Caco-2 (cell line): Measurements from ENCODE around the gene KLHL2. TPM values are rescaled to one million over a fixed set of nuclear protein-coding genes. Genes with fewer than 3 reads are reported as not detected.
"Not testable (repeated sequence)": the region's sequence is repeated elsewhere in the genome, so short reads cannot be mapped to it uniquely, and the experiment has no call there.

Source experiments
- BruUV-seq: library from RNA; stranded (reverse); fragments of 400-500 nt; replicated peaks from 2 replicates; lab custom pipeline; 2021; lab: Mats Ljungman, UMichigan
- CTCF ChIA-PET: fragments of 300-600 bp; sonication (Branson Sonifier 250); formaldehyde crosslinking; loops from one replicate; lab custom pipeline; 2022; ENCODE audit warnings: antibody characterized with exemption; lab: Charles Lee
- POLR2A ChIA-PET: fragments of 300-600 bp; sonication (Branson Sonifier 250); formaldehyde crosslinking; loops from one replicate; lab custom pipeline; 2022; ENCODE audit warnings: antibody characterized with exemption; lab: Charles Lee
- DNase-seq, 2 experiments: peaks; one replicate each; pipeline versions ENCODE4 v3.0.0 to v3.0.0-alpha.2; 2020 to 2022
- H3K27me3 ChIP-seq: replicated peaks from 2 replicates; pipeline ENCODE4 v1.6.0; 2011; ENCODE audit warnings: low read length; ENCODE audit not compliant: control insufficient read depth, insufficient read depth
- H3K36me3 ChIP-seq: 2 replicates; pipeline ENCODE4 v1.5.1; 2011; ENCODE audit warnings: low read length; ENCODE audit not compliant: control insufficient read depth, insufficient read depth
- H3K4me1 ChIP-seq: fragments of 250-450 bp; sonication (Bioruptor Pico); 2 replicates; pipeline ENCODE4 v1.5.1; 2020; ENCODE audit warnings: mild to moderate bottlenecking
- H3K4me3 ChIP-seq: 2 replicates; pipeline ENCODE4 v1.5.1; 2011; ENCODE audit warnings: low read depth, mild to moderate bottlenecking, control low read depth, low read length
- H3K9me3 ChIP-seq: fragments of 250-450 bp; sonication (Bioruptor Pico); 2 replicates; pipeline ENCODE4 v1.5.1; 2020; ENCODE audit warnings: mild to moderate bottlenecking, moderate library complexity
- H3K27ac Mint-ChIP-seq: one replicate; pipeline ENCODE4 v1.8.0; 2022; ENCODE audit warnings: mixed read lengths; ENCODE audit not compliant: unreplicated experiment
- H3K27me3 Mint-ChIP-seq: one replicate; pipeline ENCODE4 v1.8.0; 2022; ENCODE audit warnings: mixed read lengths; ENCODE audit not compliant: insufficient read depth, unreplicated experiment
- H3K36me3 Mint-ChIP-seq: one replicate; pipeline ENCODE4 v1.8.0; 2022; ENCODE audit warnings: mild to moderate bottlenecking, mixed read lengths; ENCODE audit not compliant: insufficient read depth, unreplicated experiment
- H3K4me1 Mint-ChIP-seq: one replicate; pipeline ENCODE4 v1.8.0; 2022; ENCODE audit warnings: low read depth, mixed read lengths; ENCODE audit not compliant: unreplicated experiment
- H3K4me3 Mint-ChIP-seq: one replicate; pipeline ENCODE4 v1.8.0; 2022; ENCODE audit warnings: mild to moderate bottlenecking, moderate library complexity, mixed read lengths; ENCODE audit not compliant: unreplicated experiment
- H3K9me3 Mint-ChIP-seq: one replicate; pipeline ENCODE4 v1.8.0; 2022; ENCODE audit warnings: mixed read lengths; ENCODE audit not compliant: unreplicated experiment
- intact Hi-C: fragments of 100-400 bp; cut with micrococcal nuclease; formaldehyde crosslinking; loops from one replicate; pipeline ENCODE4 v1.10.0; 2022; ENCODE audit not compliant: unreplicated experiment
- total RNA-seq: library from RNA; stranded (reverse); gene quantifications from 2 replicates; pipeline ENCODE4 v1.2.3, GENCODE V29; 2022
- TF ChIP-seq, protein P1 (sequence below), 2 experiments: fragments of 200-600 bp in 1 of 2; IDR thresholded peaks; 1 replicate in 1 of 2; 2 replicates in 1 of 2; pipeline versions ENCODE4 v1.5.1 to v1.8.0; 2011 to 2022; ENCODE audit warnings: antibody characterized with exemption in 1 of 2, control low read depth in 1 of 2, inconsistent platforms in 1 of 2, low read depth in 1 of 2, low read length in 1 of 2, mild to moderate bottlenecking in 1 of 2, moderate library complexity in 1 of 2; ENCODE audit not compliant: insufficient read depth in 1 of 2, severe bottlenecking in 1 of 2, unreplicated experiment in 1 of 2

Gene KLHL2
- total RNA-seq, 1 experiment from 2014 or later = 15.9 TPM

GRCh38 chr4:165229490-165230200, 22.3 kb downstream of the KLHL2 start:
- H3K27ac Mint-ChIP-seq, BruUV-seq: not testable (repeated sequence)

GRCh38 chr4:165232623-165233433, 25.5 kb downstream of the KLHL2 start:
- DNase-seq, H3K4me3 ChIP-seq, H3K4me3 Mint-ChIP-seq, CTCF ChIA-PET, H3K9me3 Mint-ChIP-seq, H3K4me1 ChIP-seq, intact Hi-C loops, H3K4me1 Mint-ChIP-seq, H3K36me3 ChIP-seq, H3K27me3 Mint-ChIP-seq, H3K27ac Mint-ChIP-seq, BruUV-seq, H3K27me3 ChIP-seq, POLR2A ChIA-PET, H3K9me3 ChIP-seq: not testable (repeated sequence)
- H3K36me3 Mint-ChIP-seq = peaks cover 10% of the 10 kb centered on the region

More at GRCh38 chr4:165229490-165230200, 22.3 kb downstream of the KLHL2 start:
- intact Hi-C loops, H3K36me3 ChIP-seq, DNase-seq, H3K9me3 ChIP-seq, H3K4me3 Mint-ChIP-seq, H3K4me1 Mint-ChIP-seq, H3K27me3 ChIP-seq, H3K9me3 Mint-ChIP-seq, CTCF ChIA-PET, H3K27me3 Mint-ChIP-seq, H3K4me3 ChIP-seq, H3K4me1 ChIP-seq, POLR2A ChIA-PET: not testable (repeated sequence)
- peaks cover 10% of the 10 kb centered on the region for H3K36me3 Mint-ChIP-seq

DNA sequence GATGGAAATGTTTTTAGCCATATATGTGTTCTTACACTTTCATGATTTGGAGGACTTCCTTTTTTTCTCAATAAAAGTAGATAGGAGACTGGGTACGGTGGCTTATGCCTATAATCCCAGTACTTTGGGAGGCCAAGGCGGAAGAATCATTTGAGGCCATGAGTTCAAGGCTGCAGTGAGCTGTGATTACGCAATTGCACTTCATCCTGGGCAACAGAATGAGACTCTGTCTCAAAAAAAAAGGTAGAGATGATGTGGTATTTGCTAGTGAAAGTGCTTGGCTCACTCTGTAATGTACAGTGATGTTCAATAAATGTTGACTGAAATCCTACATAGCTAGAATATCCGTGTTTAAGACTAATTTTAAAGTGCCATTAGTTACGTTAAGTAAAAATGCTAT, 27.4 kb downstream of the KLHL2 start:
- intact Hi-C loops = no loop called here
- Histone ChIP-seq H3K4me3 (no peak overlapping the region), H3K27me3 (no peaks in the 10 kb centered on the region), H3K4me1 (no peaks in the 10 kb centered on the region), H3K36me3 (no peaks in the 10 kb centered on the region), H3K9me3 (no peaks in the 10 kb centered on the region)
- Mint-ChIP-seq H3K27ac (no peak overlapping the region), H3K27me3 (no peaks in the 10 kb centered on the region), H3K9me3 (no peaks in the 10 kb centered on the region), H3K36me3 (peaks cover 14% of the 10 kb centered on the region), H3K4me3 (no peak overlapping the region), H3K4me1 (peaks cover 5% of the 10 kb centered on the region)
- POLR2A ChIA-PET = no interaction called here
- TF ChIP-seq, protein P1, sequence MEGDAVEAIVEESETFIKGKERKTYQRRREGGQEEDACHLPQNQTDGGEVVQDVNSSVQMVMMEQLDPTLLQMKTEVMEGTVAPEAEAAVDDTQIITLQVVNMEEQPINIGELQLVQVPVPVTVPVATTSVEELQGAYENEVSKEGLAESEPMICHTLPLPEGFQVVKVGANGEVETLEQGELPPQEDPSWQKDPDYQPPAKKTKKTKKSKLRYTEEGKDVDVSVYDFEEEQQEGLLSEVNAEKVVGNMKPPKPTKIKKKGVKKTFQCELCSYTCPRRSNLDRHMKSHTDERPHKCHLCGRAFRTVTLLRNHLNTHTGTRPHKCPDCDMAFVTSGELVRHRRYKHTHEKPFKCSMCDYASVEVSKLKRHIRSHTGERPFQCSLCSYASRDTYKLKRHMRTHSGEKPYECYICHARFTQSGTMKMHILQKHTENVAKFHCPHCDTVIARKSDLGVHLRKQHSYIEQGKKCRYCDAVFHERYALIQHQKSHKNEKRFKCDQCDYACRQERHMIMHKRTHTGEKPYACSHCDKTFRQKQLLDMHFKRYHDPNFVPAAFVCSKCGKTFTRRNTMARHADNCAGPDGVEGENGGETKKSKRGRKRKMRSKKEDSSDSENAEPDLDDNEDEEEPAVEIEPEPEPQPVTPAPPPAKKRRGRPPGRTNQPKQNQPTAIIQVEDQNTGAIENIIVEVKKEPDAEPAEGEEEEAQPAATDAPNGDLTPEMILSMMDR (IDR thresholded peaks at IDR 0.05; ENCODE audit: insufficient read depth in 1 of 2, low read depth in 1 of 2, low read length in 1 of 2, severe bottlenecking in 1 of 2, unreplicated experiment in 1 of 2) = no peak
- CTCF ChIA-PET = no interaction called here
- no TSS peak for BruUV-seq
- no peak for DNase-seq

DNA sequence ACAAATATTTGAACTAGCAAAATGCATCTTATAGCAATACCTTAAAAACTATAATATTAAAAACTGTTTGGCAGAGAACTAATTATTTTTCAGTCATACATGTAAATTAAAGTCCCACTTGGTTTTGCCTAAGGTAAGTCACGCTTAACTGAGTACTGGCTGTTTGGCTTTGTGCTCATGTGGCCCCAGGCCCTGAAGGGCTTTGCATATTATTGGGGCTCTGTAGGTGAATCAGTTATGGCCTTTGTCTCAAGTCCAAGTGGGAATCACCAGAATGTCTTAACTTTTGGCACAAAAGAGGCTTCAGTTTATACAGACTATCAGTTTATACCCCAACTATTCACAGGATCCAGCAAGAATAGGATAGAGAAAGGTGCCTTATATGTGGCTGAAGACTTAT, 29.5 kb downstream of the KLHL2 start:
- H3K9me3 Mint-ChIP-seq, intact Hi-C loops, H3K36me3 Mint-ChIP-seq, H3K4me1 ChIP-seq, H3K36me3 ChIP-seq, DNase-seq, CTCF ChIA-PET, H3K27me3 Mint-ChIP-seq, H3K9me3 ChIP-seq, H3K4me3 Mint-ChIP-seq, H3K27me3 ChIP-seq, H3K4me3 ChIP-seq, BruUV-seq, H3K4me1 Mint-ChIP-seq, H3K27ac Mint-ChIP-seq, POLR2A ChIA-PET: not testable (repeated sequence)

GRCh38 chr4:165238041-165238640, 30.8 kb downstream of the KLHL2 start:
- DNase-seq, H3K36me3 ChIP-seq, H3K9me3 ChIP-seq, H3K9me3 Mint-ChIP-seq, H3K4me3 ChIP-seq, H3K27me3 Mint-ChIP-seq, H3K27ac Mint-ChIP-seq, H3K4me3 Mint-ChIP-seq, H3K27me3 ChIP-seq, POLR2A ChIA-PET, H3K4me1 Mint-ChIP-seq, H3K4me1 ChIP-seq, CTCF ChIA-PET, H3K36me3 Mint-ChIP-seq, intact Hi-C loops, BruUV-seq: not testable (repeated sequence)

GRCh38 chr4:165240761-165241160, 33.4 kb downstream of the KLHL2 start:
- CTCF ChIA-PET = not testable (repeated sequence)

More at GRCh38 chr4:165240761-165241160, 33.4 kb downstream of the KLHL2 start:
- intact Hi-C loops, H3K4me1 Mint-ChIP-seq, H3K4me1 ChIP-seq, H3K4me3 ChIP-seq, H3K27me3 Mint-ChIP-seq, BruUV-seq, H3K9me3 Mint-ChIP-seq, POLR2A ChIA-PET, H3K36me3 Mint-ChIP-seq, DNase-seq, H3K9me3 ChIP-seq, H3K27ac Mint-ChIP-seq, H3K36me3 ChIP-seq, H3K27me3 ChIP-seq, H3K4me3 Mint-ChIP-seq: not testable (repeated sequence)
